Natural killer cell treated with Interleukin-12 subunit alpha and Interleukin-12 subunit beta and Interleukin-15 and Interleukin-18, amount 100 ng/mL, for 72 hours (primary cell): ENCODE measurements around the gene PLIN3. TPM values are rescaled to one million over a fixed set of nuclear protein-coding genes. Genes with fewer than 3 reads are reported as not detected.
"Not testable (repeated sequence)": the region's sequence is repeated elsewhere in the genome, so short reads cannot be mapped to it uniquely, and the experiment has no call there.

ENCODE experiments used
- ATAC-seq, 2 donors: fragments of 150-1000 bp; cut with Tn5 transposase in 1 of 2; sonication (Bioruptor Pico), chemical (Tn5 transposase) in 1 of 2; 2 replicates each; pipeline ENCODE4 v1.10.0; 2021
- DNase-seq: peaks from one replicate; pipeline ENCODE4 v3.0.0; 2022; ENCODE audit warnings: low spot score
- H3K27ac Mint-ChIP-seq, 2 donors: 1 replicate in 1 of 2; 2 replicates in 1 of 2; pipeline ENCODE4 v1.8.0; 2022; ENCODE audit warnings: mixed read lengths in 2 of 2, mild to moderate bottlenecking in 1 of 2, moderate library complexity in 1 of 2
- H3K27me3 Mint-ChIP-seq, 2 donors: 1 replicate in 1 of 2; 2 replicates in 1 of 2; pipeline ENCODE4 v1.8.0; 2022; ENCODE audit warnings: mixed read lengths in 2 of 2
- H3K36me3 Mint-ChIP-seq: one replicate; pipeline ENCODE4 v1.8.0; 2022; ENCODE audit warnings: mixed read lengths
- H3K4me1 Mint-ChIP-seq, 2 donors: 1 replicate in 1 of 2; 2 replicates in 1 of 2; pipeline ENCODE4 v1.8.0; 2022; ENCODE audit warnings: low read depth in 2 of 2, mixed read lengths in 2 of 2, mild to moderate bottlenecking in 1 of 2
- H3K4me3 Mint-ChIP-seq: one replicate; pipeline ENCODE4 v1.8.0; 2022; ENCODE audit warnings: mixed read lengths
- H3K9me3 Mint-ChIP-seq: 2 replicates; pipeline ENCODE4 v1.8.0; 2022; ENCODE audit warnings: mixed read lengths
- total RNA-seq, 2 donors: library from RNA; stranded (reverse); gene quantifications; one replicate each; pipeline ENCODE4 v1.2.3, GENCODE V29; 2022

PLIN3 gene
- total RNA-seq, 2 donors from 2014 or later, result 25.1 to 34.0 TPM

GRCh38 chr19:4906963-4907362 lies 39.5 kb upstream of the PLIN3 start:
- Mint-ChIP-seq H3K9me3 (no peaks in the 10 kb centered on the region), H3K4me1 (peaks cover 11 to 20% of the 10 kb centered on the region in 2 donors), H3K27ac (no peak overlapping the region), H3K36me3 (peaks cover 5% of the 10 kb centered on the region), H3K27me3 (no peaks in the 10 kb centered on the region), H3K4me3 (no peak overlapping the region)
- no peak for ATAC-seq
- no peak for DNase-seq

GRCh38 chr19:4904481-4904880 lies 37.0 kb upstream of the PLIN3 start:
- no peaks in the 10 kb centered on the region for H3K27me3 Mint-ChIP-seq
- ATAC-seq (no peak), DNase-seq (no peak)
- H3K36me3 Mint-ChIP-seq, result no peaks in the 10 kb centered on the region
- peaks cover 0 to 10% of the 10 kb centered on the region in 2 donors for H3K4me1 Mint-ChIP-seq
- no peak overlapping the region for H3K27ac Mint-ChIP-seq
- H3K9me3 Mint-ChIP-seq, result no peaks in the 10 kb centered on the region
- no peak overlapping the region for H3K4me3 Mint-ChIP-seq

- H3K27ac Mint-ChIP-seq, result no peak within 1 kb of the TSS
- DNase-seq, result no peak
- no peak within 1 kb of the TSS for H3K4me3 Mint-ChIP-seq
- no peak for ATAC-seq
- no peaks in the 10 kb centered on the region for H3K9me3 Mint-ChIP-seq
- no peaks in the 10 kb centered on the region for H3K4me1 Mint-ChIP-seq
- no peaks in the 10 kb centered on the region for H3K27me3 Mint-ChIP-seq
- H3K36me3 Mint-ChIP-seq, result no peaks in the 10 kb centered on the region
These were observed 35.3 kb upstream of the PLIN3 start, which contains the start of gene ARRDC5 for GRCh38 chr19:4902796-4903195. Gene ARRDC5, minus strand, starts transcription at chr19:4902896. Its CDS starts 71 bp downstream, at chr19:4902825.

GRCh38 chr19:4900879-4901278 lies 33.4 kb upstream of the PLIN3 start:
- not testable (repeated sequence) for ATAC-seq, H3K27me3 Mint-ChIP-seq, H3K4me1 Mint-ChIP-seq, H3K27ac Mint-ChIP-seq, DNase-seq, H3K4me3 Mint-ChIP-seq, H3K36me3 Mint-ChIP-seq, H3K9me3 Mint-ChIP-seq

GRCh38 chr19:4897146-4897545 lies 29.7 kb upstream of the PLIN3 start:
- Mint-ChIP-seq H3K36me3 (no peaks in the 10 kb centered on the region), H3K4me1 (peaks cover 0 to 2% of the 10 kb centered on the region in 2 donors), H3K4me3 (no peak overlapping the region), H3K27me3 (no peaks in the 10 kb centered on the region), H3K27ac (no peak overlapping the region), H3K9me3 (no peaks in the 10 kb centered on the region)
- ATAC-seq (no peak), DNase-seq (no peak)

- Mint-ChIP-seq H3K4me1 (peaks cover 0 to 2% of the 10 kb centered on the region in 2 donors), H3K27me3 (no peaks in the 10 kb centered on the region), H3K9me3 (no peaks in the 10 kb centered on the region), H3K36me3 (no peaks in the 10 kb centered on the region), H3K4me3 (no peak overlapping the region), H3K27ac (no peak overlapping the region)
- DNase-seq, result no peak
- no peak for ATAC-seq
These were observed 28.9 kb upstream of the PLIN3 start for GRCh38 chr19:4896372-4896771.

- not testable (repeated sequence) for H3K9me3 Mint-ChIP-seq, H3K27ac Mint-ChIP-seq, DNase-seq, H3K4me3 Mint-ChIP-seq, ATAC-seq, H3K36me3 Mint-ChIP-seq, H3K4me1 Mint-ChIP-seq, H3K27me3 Mint-ChIP-seq
These were observed 25.5 kb upstream of the PLIN3 start for GRCh38 chr19:4892962-4893361.

- H3K4me1 Mint-ChIP-seq, result no peaks in the 10 kb centered on the region
- no peak overlapping the region for H3K27ac Mint-ChIP-seq
- no peak overlapping the region for H3K4me3 Mint-ChIP-seq
These were observed 23.6 kb upstream of the PLIN3 start for GRCh38 chr19:4891066-4891465.

GRCh38 chr19:4889034-4889815 lies 21.8 kb upstream of the PLIN3 start:
- ATAC-seq, result no peak
- Mint-ChIP-seq H3K27ac (no peak overlapping the region), H3K9me3 (no peaks in the 10 kb centered on the region)

More at GRCh38 chr19:4891066-4891465, 23.6 kb upstream of the PLIN3 start:
- DNase-seq, result no peak
- ATAC-seq, result no peak
- no peaks in the 10 kb centered on the region for H3K36me3 Mint-ChIP-seq
- no peaks in the 10 kb centered on the region for H3K9me3 Mint-ChIP-seq
- no peaks in the 10 kb centered on the region for H3K27me3 Mint-ChIP-seq

GRCh38 chr19:4887803-4888202 lies 20.3 kb upstream of the PLIN3 start:
- not testable (repeated sequence) for DNase-seq, H3K36me3 Mint-ChIP-seq, ATAC-seq, H3K9me3 Mint-ChIP-seq, H3K27me3 Mint-ChIP-seq, H3K4me1 Mint-ChIP-seq, H3K27ac Mint-ChIP-seq, H3K4me3 Mint-ChIP-seq

More at GRCh38 chr19:4889034-4889815, 21.8 kb upstream of the PLIN3 start:
- DNase-seq, result no peak
- Mint-ChIP-seq H3K4me1 (no peaks in the 10 kb centered on the region), H3K4me3 (no peak overlapping the region), H3K27me3 (no peaks in the 10 kb centered on the region), H3K36me3 (no peaks in the 10 kb centered on the region)

- ATAC-seq, H3K9me3 Mint-ChIP-seq, H3K36me3 Mint-ChIP-seq, H3K27me3 Mint-ChIP-seq, H3K27ac Mint-ChIP-seq, DNase-seq, H3K4me3 Mint-ChIP-seq, H3K4me1 Mint-ChIP-seq: not testable (repeated sequence)
These were observed 17.5 kb upstream of the PLIN3 start for GRCh38 chr19:4884993-4885392.

GRCh38 chr19:4882874-4883273 lies 15.4 kb upstream of the PLIN3 start:
- H3K4me1 Mint-ChIP-seq, DNase-seq, H3K4me3 Mint-ChIP-seq, H3K36me3 Mint-ChIP-seq, H3K27ac Mint-ChIP-seq, ATAC-seq, H3K9me3 Mint-ChIP-seq, H3K27me3 Mint-ChIP-seq: not testable (repeated sequence)

- Mint-ChIP-seq H3K4me3 (no peak overlapping the region), H3K27ac (no peak overlapping the region), H3K4me1 (peaks cover 0 to 3% of the 10 kb centered on the region in 2 donors), H3K27me3 (no peaks in the 10 kb centered on the region), H3K9me3 (no peaks in the 10 kb centered on the region), H3K36me3 (no peaks in the 10 kb centered on the region)
- ATAC-seq (no peak), DNase-seq (no peak)
These were observed 11.6 kb upstream of the PLIN3 start for GRCh38 chr19:4879041-4879440.

- H3K27ac Mint-ChIP-seq, result no peak overlapping the region
- no peaks in the 10 kb centered on the region for H3K9me3 Mint-ChIP-seq
- DNase-seq (no peak), ATAC-seq (peak in 1 of 2 donors; percentile 9)
- no peak overlapping the region for H3K4me3 Mint-ChIP-seq
- no peaks in the 10 kb centered on the region for H3K27me3 Mint-ChIP-seq
- H3K36me3 Mint-ChIP-seq, result no peaks in the 10 kb centered on the region
- H3K4me1 Mint-ChIP-seq, result peaks cover 0 to 1% of the 10 kb centered on the region in 2 donors
These were observed 11.1 kb upstream of the PLIN3 start for GRCh38 chr19:4878491-4878968.
